IPS-18a (cell line): ENCODE data around the gene TRIM47.

Source experiments
- H3K27ac ChIP-seq: one replicate; pipeline ENCODE4 v1.5.1; 2013; ENCODE audit warnings: low read length
- H3K27me3 ChIP-seq: one replicate; pipeline ENCODE4 v1.6.1; 2013; ENCODE audit warnings: mild to moderate bottlenecking, low read length; ENCODE audit not compliant: control insufficient read depth, insufficient read depth
- H3K36me3 ChIP-seq: one replicate; pipeline ENCODE4 v1.6.1; 2013; ENCODE audit warnings: low read depth, low read length; ENCODE audit not compliant: control insufficient read depth
- H3K4me1 ChIP-seq: one replicate; pipeline ENCODE4 v1.6.1; 2013; ENCODE audit warnings: low read depth, low read length; ENCODE audit not compliant: control insufficient read depth
- H3K4me3 ChIP-seq: one replicate; pipeline ENCODE4 v1.5.1; 2013; ENCODE audit warnings: low read length
- H3K9ac ChIP-seq: one replicate; pipeline ENCODE4 v1.6.1; 2013; ENCODE audit warnings: mild to moderate bottlenecking, low read length, moderate library complexity
- H3K9me3 ChIP-seq: one replicate; pipeline ENCODE4 v1.6.1; 2013; ENCODE audit warnings: low read depth, low read length; ENCODE audit not compliant: control insufficient read depth

The TRIM47 gene

GRCh38 chr17:75917917-75918445 lies 39.6 kb upstream of the TRIM47 start:
- Histone ChIP-seq H3K36me3 (no peaks in the 10 kb centered on the region), H3K27ac (no peak overlapping the region), H3K27me3 (no peaks in the 10 kb centered on the region), H3K9ac (no peak overlapping the region), H3K4me3 (no peak overlapping the region), H3K9me3 (no peaks in the 10 kb centered on the region), H3K4me1 (no peaks in the 10 kb centered on the region)

- Histone ChIP-seq H3K9me3 (no peaks in the 10 kb centered on the region), H3K36me3 (no peaks in the 10 kb centered on the region), H3K4me3 (no peak overlapping the region), H3K27ac (no peak overlapping the region), H3K4me1 (no peaks in the 10 kb centered on the region), H3K9ac (no peak overlapping the region), H3K27me3 (no peaks in the 10 kb centered on the region)
These were observed 38.9 kb upstream of the TRIM47 start for GRCh38 chr17:75917141-75917916.

- H3K4me3 ChIP-seq, result no peak overlapping the region
- H3K27me3 ChIP-seq, result no peaks in the 10 kb centered on the region
- H3K9ac ChIP-seq, result no peak overlapping the region
- H3K9me3 ChIP-seq, result no peaks in the 10 kb centered on the region
- no peak overlapping the region for H3K27ac ChIP-seq
- H3K36me3 ChIP-seq, result no peaks in the 10 kb centered on the region
- no peaks in the 10 kb centered on the region for H3K4me1 ChIP-seq
These were observed 36.9 kb upstream of the TRIM47 start for GRCh38 chr17:75915268-75915667.

- Histone ChIP-seq H3K27ac (no peak overlapping the region), H3K9ac (no peak overlapping the region), H3K36me3 (no peaks in the 10 kb centered on the region), H3K9me3 (no peaks in the 10 kb centered on the region), H3K27me3 (no peaks in the 10 kb centered on the region), H3K4me3 (no peak overlapping the region), H3K4me1 (no peaks in the 10 kb centered on the region)
These were observed 36.4 kb upstream of the TRIM47 start for GRCh38 chr17:75914643-75915267.

GRCh38 chr17:75913537-75914210 lies 35.3 kb upstream of the TRIM47 start:
- Histone ChIP-seq H3K9me3 (no peaks in the 10 kb centered on the region), H3K4me3 (no peak overlapping the region), H3K36me3 (no peaks in the 10 kb centered on the region), H3K27me3 (no peaks in the 10 kb centered on the region), H3K4me1 (no peaks in the 10 kb centered on the region), H3K9ac (no peak overlapping the region), H3K27ac (no peak overlapping the region)

GRCh38 chr17:75910699-75911098 lies 32.3 kb upstream of the TRIM47 start:
- Histone ChIP-seq H3K27ac (no peak overlapping the region), H3K27me3 (no peaks in the 10 kb centered on the region), H3K9me3 (no peaks in the 10 kb centered on the region), H3K36me3 (no peaks in the 10 kb centered on the region), H3K4me3 (no peak overlapping the region), H3K4me1 (no peaks in the 10 kb centered on the region), H3K9ac (no peak overlapping the region)

- H3K27ac ChIP-seq, result no peak overlapping the region
- no peak overlapping the region for H3K9ac ChIP-seq
- H3K4me3 ChIP-seq, result no peak overlapping the region
- no peaks in the 10 kb centered on the region for H3K27me3 ChIP-seq
- H3K9me3 ChIP-seq, result no peaks in the 10 kb centered on the region
- H3K36me3 ChIP-seq, result no peaks in the 10 kb centered on the region
- no peaks in the 10 kb centered on the region for H3K4me1 ChIP-seq
These were observed 31.5 kb upstream of the TRIM47 start for GRCh38 chr17:75909812-75910274.

GRCh38 chr17:75909051-75909811 lies 30.9 kb upstream of the TRIM47 start:
- Histone ChIP-seq H3K9me3 (no peaks in the 10 kb centered on the region), H3K27ac (no peak overlapping the region), H3K4me3 (no peak overlapping the region), H3K36me3 (no peaks in the 10 kb centered on the region), H3K9ac (no peak overlapping the region), H3K4me1 (no peaks in the 10 kb centered on the region), H3K27me3 (no peaks in the 10 kb centered on the region)

- Histone ChIP-seq H3K4me3 (no peak overlapping the region), H3K27ac (no peak overlapping the region), H3K27me3 (no peaks in the 10 kb centered on the region), H3K9ac (no peak overlapping the region), H3K36me3 (no peaks in the 10 kb centered on the region), H3K9me3 (no peaks in the 10 kb centered on the region), H3K4me1 (no peaks in the 10 kb centered on the region)
These were observed 29.8 kb upstream of the TRIM47 start for GRCh38 chr17:75908201-75908600.

- Histone ChIP-seq H3K4me3 (no peak overlapping the region), H3K4me1 (no peaks in the 10 kb centered on the region), H3K36me3 (peaks cover 7% of the 10 kb centered on the region), H3K27ac (no peak overlapping the region), H3K9me3 (no peaks in the 10 kb centered on the region), H3K9ac (no peak overlapping the region), H3K27me3 (no peaks in the 10 kb centered on the region)
These were observed 27.9 kb upstream of the TRIM47 start for GRCh38 chr17:75906143-75906884.
